IMR-90 (cell line): Measurements from ENCODE around the gene KDM5A. TPM values are rescaled to one million over a fixed set of nuclear protein-coding genes. Genes with fewer than 3 reads are reported as not detected.

Experiments
- ATAC-seq: fragments of 200-7000 bp; cut with Tn5 transposase; 2 replicates; pipeline ENCODE4 v1.9.1; 2020; ENCODE audit warnings: low read depth, mild to moderate bottlenecking, moderate library complexity
- BruUV-seq: library from RNA; stranded (reverse); fragments of 400-500 nt; replicated peaks from 2 replicates; lab custom pipeline; 2021; lab: Mats Ljungman, UMichigan
- CTCF ChIA-PET: fragments of 300-600 bp; formaldehyde crosslinking; extraction: SDS; loops from one replicate; lab custom pipeline; 2021; ENCODE audit warnings: antibody characterized with exemption; lab: Yijun Ruan, JAX
- POLR2A ChIA-PET: fragments of 300-600 bp; sonication (Branson Sonifier 250); formaldehyde crosslinking; loops from one replicate; lab custom pipeline; 2022; ENCODE audit warnings: antibody characterized with exemption; ENCODE audit not compliant: unreplicated experiment; lab: Charles Lee
- DNase-seq: peaks from one replicate; pipeline ENCODE4 v3.0.0; 2013
- H2AFZ ChIP-seq: replicated peaks from 2 replicates; pipeline ENCODE3; 2013; ENCODE audit warnings: low read length, mild to moderate bottlenecking; ENCODE audit not compliant: poor library complexity
- H2AK5ac ChIP-seq: 2 replicates; pipeline ENCODE4 v1.6.1; 2013; ENCODE audit warnings: low read depth, low read length, inconsistent platforms
- H2AK9ac ChIP-seq: replicated peaks from 2 replicates; pipeline ENCODE3; 2013; ENCODE audit warnings: mild to moderate bottlenecking, low read depth, low read length, moderate library complexity; ENCODE audit not compliant: poor library complexity
- H2BK120ac ChIP-seq: 2 replicates; pipeline ENCODE4 v1.6.1; 2013; ENCODE audit warnings: low read depth, low read length, inconsistent platforms
- H2BK15ac ChIP-seq: 3 replicates; pipeline ENCODE4 v1.6.1; 2013; ENCODE audit warnings: low read depth, low read length, inconsistent platforms
- H2BK20ac ChIP-seq: 2 replicates; pipeline ENCODE4 v1.6.1; 2013; ENCODE audit warnings: low read depth, mild to moderate bottlenecking, inconsistent platforms, low read length, moderate library complexity
- H2BK5ac ChIP-seq: 2 replicates; pipeline ENCODE4 v1.6.1; 2013; ENCODE audit warnings: mild to moderate bottlenecking, low read depth, low read length, inconsistent platforms; ENCODE audit not compliant: poor library complexity, severe bottlenecking
- H3K14ac ChIP-seq: replicated peaks from 2 replicates; pipeline ENCODE4 v1.6.1; 2013; ENCODE audit warnings: low read depth, low read length, inconsistent platforms
- H3K18ac ChIP-seq: 2 replicates; pipeline ENCODE4 v1.6.1; 2013; ENCODE audit warnings: low read depth, low read length, control low read depth
- H3K23ac ChIP-seq: 2 replicates; pipeline ENCODE4 v1.6.1; 2013; ENCODE audit warnings: low read depth, low read length, inconsistent platforms
- H3K27ac ChIP-seq: 2 replicates; pipeline ENCODE4 v1.5.1; 2013; ENCODE audit warnings: mild to moderate bottlenecking, control low read depth, low read length; ENCODE audit not compliant: insufficient read depth
- H3K27me3 ChIP-seq: 2 replicates; pipeline ENCODE4 v1.6.1; 2013; ENCODE audit warnings: low read length; ENCODE audit not compliant: control insufficient read depth, insufficient read depth
- H3K36me3 ChIP-seq: 2 replicates; pipeline ENCODE4 v1.6.1; 2013; ENCODE audit warnings: low read length, mixed read lengths; ENCODE audit not compliant: control insufficient read depth, insufficient read depth
- H3K4ac ChIP-seq: 2 replicates; pipeline ENCODE4 v1.6.1; 2013; ENCODE audit warnings: low read depth, low read length, inconsistent platforms
- H3K4me1 ChIP-seq: 2 replicates; pipeline ENCODE4 v1.6.1; 2013; ENCODE audit warnings: low read length, mixed read lengths; ENCODE audit not compliant: control insufficient read depth, insufficient read depth
- H3K4me2 ChIP-seq: 2 replicates; pipeline ENCODE4 v1.6.1; 2013; ENCODE audit warnings: low read depth, mild to moderate bottlenecking, control low read depth, low read length, moderate library complexity
- H3K4me3 ChIP-seq: 2 replicates; pipeline ENCODE4 v1.5.1; 2013; ENCODE audit warnings: low read depth, mild to moderate bottlenecking, control low read depth, low read length, moderate library complexity; ENCODE audit not compliant: insufficient read depth
- H3K56ac ChIP-seq: 2 replicates; pipeline ENCODE4 v1.6.1; 2013; ENCODE audit warnings: low read length, inconsistent platforms; ENCODE audit not compliant: insufficient read depth; ENCODE audit errors: extremely low read depth
- H3K79me1 ChIP-seq, 2 experiments: 2 replicates each; pipeline ENCODE4 v1.6.1; 2013; ENCODE audit warnings: low read length in 2 of 2, inconsistent platforms in 1 of 2, low read depth in 1 of 2
- H3K9ac ChIP-seq: 2 replicates; pipeline ENCODE4 v1.6.1; 2013; ENCODE audit warnings: low read depth, low read length, control low read depth
- H3K9me1 ChIP-seq: 2 replicates; pipeline ENCODE4 v1.6.1; 2013; ENCODE audit warnings: low read length, inconsistent platforms; ENCODE audit not compliant: insufficient read depth
- H3K9me3 ChIP-seq: 2 replicates; pipeline ENCODE4 v1.6.1; 2013; ENCODE audit warnings: low read length; ENCODE audit not compliant: control insufficient read depth, insufficient read depth
- H4K20me1 ChIP-seq: 2 replicates; pipeline ENCODE4 v1.6.1; 2013; ENCODE audit warnings: low read length, inconsistent platforms; ENCODE audit not compliant: insufficient read depth
- H4K5ac ChIP-seq: 2 replicates; pipeline ENCODE4 v1.6.1; 2013; ENCODE audit warnings: mild to moderate bottlenecking, low read depth, low read length, control low read depth
- H4K8ac ChIP-seq, 2 experiments: 2 replicates each; pipeline ENCODE4 v1.6.1; 2013; ENCODE audit warnings: low read depth in 2 of 2, low read length in 2 of 2, control low read depth in 1 of 2, inconsistent platforms in 1 of 2
- H4K91ac ChIP-seq: 2 replicates; pipeline ENCODE4 v1.6.1; 2013; ENCODE audit warnings: low read depth, low read length, inconsistent platforms; ENCODE audit not compliant: insufficient read depth
- MXI1 ChIP-seq: IDR thresholded peaks from 2 replicates; pipeline ENCODE4 v1.6.1; 2012; ENCODE audit warnings: low read depth, mild to moderate bottlenecking, low read length, moderate library complexity, borderline replicate concordance
- WGBS, 2 experiments: methylation state at CpG; one replicate each; pipeline versions ENCODE4 v1.1.5 to v1.1.7; 2013; ENCODE audit warnings: missing lambda C conversion rate in 2 of 2; ENCODE audit not compliant: insufficient read length in 1 of 2; ENCODE audit errors: extremely low coverage in 2 of 2; 5-methylcytosine and 5-hydroxymethylcytosine counted together
- dilution Hi-C: fragments of 300-500 bp; cut with HindIII; formaldehyde crosslinking; loops from one replicate; pipeline ENCODE4 v1.14.3; 2018; ENCODE audit warnings: low sequenced_read_pairs; ENCODE audit not compliant: unreplicated experiment
- in situ Hi-C: fragments of 300-500 bp; cut with MboI; formaldehyde crosslinking; loops from 3 replicates; pipeline ENCODE4 v1.14.3; 2019; ENCODE audit warnings: low sequenced_read_pairs, inconsistent platforms, mixed read lengths
- intact Hi-C: fragments of 100-400 bp; cut with micrococcal nuclease; formaldehyde crosslinking; loops from 2 replicates; pipeline ENCODE4 v1.10.0; 2022
- polyA plus RNA-seq, 3 experiments: library from polyadenylated mRNA; depleted of rRNA; stranded (reverse); fragments of >200 nt; gene quantifications; 2 replicates each; pipeline ENCODE4 v1.2.3, GENCODE V29; 2012; ENCODE audit warnings: low replicate concordance in 1 of 3
- total RNA-seq: library from RNA; depleted of rRNA; stranded (reverse); fragments of >200 nt; gene quantifications from 2 replicates; pipeline ENCODE4 v1.2.3, GENCODE V29; 2012

Gene KDM5A
- total and polyA plus RNA-seq, 2 of the 4 experiments (the other 2 are of a cell fraction) = 7.9 to 95.9 TPM

DNA sequence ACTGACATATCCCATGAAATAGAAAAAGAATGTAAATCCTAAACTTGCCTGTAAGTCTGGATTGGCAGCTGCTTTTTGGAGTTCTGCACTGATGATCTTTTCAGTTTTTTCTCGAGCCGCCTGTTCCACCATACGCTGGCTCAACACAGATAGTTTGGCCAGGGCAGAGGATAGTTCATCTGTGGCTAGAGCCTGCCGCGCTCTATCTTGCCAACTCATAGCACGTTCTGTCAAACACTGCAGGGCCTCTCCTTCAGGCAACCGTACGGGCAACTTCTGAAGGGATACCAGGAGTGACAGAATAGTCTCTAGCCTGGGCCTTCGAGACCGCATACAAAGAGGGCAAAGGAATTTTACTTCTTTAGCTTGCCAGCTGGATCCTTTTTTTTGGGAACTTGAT lies 81.7 kb downstream of the KDM5A start:
- ChIA-PET CTCF (no interaction called here), POLR2A (no interaction called here)
- H4K91ac ChIP-seq = no peak overlapping the region
- no peaks in the 10 kb centered on the region for H3K27me3 ChIP-seq
- H2AK9ac ChIP-seq = no peak overlapping the region
- BruUV-seq = TSS peak; percentile 94
- dilution Hi-C loops (no loop called here), intact Hi-C loops (no loop called here), in situ Hi-C loops (no loop called here)
- peaks cover 42% of the 10 kb centered on the region for H3K36me3 ChIP-seq
- H3K14ac ChIP-seq = no peak overlapping the region
- H2AK5ac ChIP-seq = no peak overlapping the region
- H3K9me3 ChIP-seq = no peaks in the 10 kb centered on the region
- no peak for TF ChIP-seq MXI1
- H3K4me2 ChIP-seq = no peak overlapping the region
- no peak overlapping the region for H3K4ac ChIP-seq
- no peak overlapping the region for H3K27ac ChIP-seq
- H3K18ac ChIP-seq = no peak overlapping the region
- no peak overlapping the region for H3K9ac ChIP-seq
- H4K8ac ChIP-seq = no peak overlapping the region
- H4K5ac ChIP-seq = no peak overlapping the region
- H3K4me3 ChIP-seq = no peak overlapping the region
- H2BK15ac ChIP-seq = no peak overlapping the region
- no peak for DNase-seq
- H3K4me1 ChIP-seq = no peaks in the 10 kb centered on the region; the same call in 1 of the 2 replicates
- ATAC-seq = no peak
- H3K79me1 ChIP-seq = peaks cover 15 to 32% of the 10 kb centered on the region in 2 experiments; a peak in 3 of 4 replicates
- H4K20me1 ChIP-seq = no peaks in the 10 kb centered on the region
- no peaks in the 10 kb centered on the region; the same call in 1 of the 2 replicates for H3K9me1 ChIP-seq
- H2AFZ ChIP-seq = no peak overlapping the region
- H3K23ac ChIP-seq = no peak overlapping the region
- WGBS, 2 experiments = 91% methylated on average over 6 of the region's 10 CpGs; no CpG with 5 or more reads in 1 of the 2 experiments
- no peak overlapping the region for H2BK20ac ChIP-seq
- no peak overlapping the region for H3K56ac ChIP-seq
- H2BK120ac ChIP-seq = no peak overlapping the region
- no peak overlapping the region for H2BK5ac ChIP-seq
